HG03196 (cell line): ENCODE data around the gene LYVE1.
"Not testable (repeated sequence)": the region's sequence is repeated elsewhere in the genome, so short reads cannot be mapped to it uniquely, and the experiment has no call there.

Source experiments
- ATAC-seq: cut with Tn5 transposase; IDR thresholded peaks from one replicate; pipeline ENCODE4 v1.9.1; 2021; ENCODE audit not compliant: unreplicated experiment

The LYVE1 gene, protein sequence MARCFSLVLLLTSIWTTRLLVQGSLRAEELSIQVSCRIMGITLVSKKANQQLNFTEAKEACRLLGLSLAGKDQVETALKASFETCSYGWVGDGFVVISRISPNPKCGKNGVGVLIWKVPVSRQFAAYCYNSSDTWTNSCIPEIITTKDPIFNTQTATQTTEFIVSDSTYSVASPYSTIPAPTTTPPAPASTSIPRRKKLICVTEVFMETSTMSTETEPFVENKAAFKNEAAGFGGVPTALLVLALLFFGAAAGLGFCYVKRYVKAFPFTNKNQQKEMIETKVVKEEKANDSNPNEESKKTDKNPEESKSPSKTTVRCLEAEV

DNA sequence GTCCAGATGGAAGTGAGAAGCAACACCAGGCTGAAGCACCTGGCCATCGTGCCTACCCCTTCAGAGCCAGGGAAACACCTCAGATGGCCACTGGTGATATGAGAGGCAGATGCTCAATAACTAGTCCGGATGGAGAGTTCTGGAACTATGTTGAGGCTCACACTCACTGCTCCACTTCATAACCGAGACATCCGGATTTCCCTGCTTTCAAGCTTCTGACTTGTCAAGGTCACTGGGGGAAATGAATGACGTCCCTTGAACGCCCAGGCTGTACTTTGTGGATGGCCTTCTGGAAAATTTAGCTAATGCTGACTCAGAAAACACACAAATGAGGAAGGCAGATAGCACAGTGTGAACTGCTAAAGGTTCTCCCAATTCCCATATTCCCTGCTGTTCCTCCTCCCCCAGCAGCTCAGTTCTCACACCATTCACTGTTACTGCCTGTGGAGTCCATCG is at the start of gene LYVE1:
TSS of gene LYVE1 (minus strand) at position 180 of the 456 bp plus-strand sequence. CDS start at position 47, 133 bp downstream.
- no peak for ATAC-seq

DNA sequence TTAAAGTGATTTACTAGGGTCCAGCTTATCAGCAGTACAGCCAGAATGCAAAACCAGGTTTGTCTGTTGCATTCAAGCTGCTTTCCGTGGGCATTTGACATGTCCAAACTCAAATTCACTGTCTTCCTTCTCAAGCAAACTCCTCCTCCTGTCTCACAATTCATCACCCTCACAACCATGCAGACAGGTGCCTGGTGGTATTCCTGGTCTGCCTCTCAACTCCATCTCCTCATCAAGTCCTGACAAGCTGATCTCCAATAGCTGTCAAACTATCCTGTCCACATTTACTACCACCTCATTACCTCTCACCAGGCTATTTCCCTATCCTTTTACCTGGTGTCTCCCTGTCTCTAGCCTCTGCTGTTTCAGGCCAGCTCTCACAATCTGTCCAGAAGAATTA is 49.1 kb upstream of the LYVE1 start:
- ATAC-seq, result no peak

DNA sequence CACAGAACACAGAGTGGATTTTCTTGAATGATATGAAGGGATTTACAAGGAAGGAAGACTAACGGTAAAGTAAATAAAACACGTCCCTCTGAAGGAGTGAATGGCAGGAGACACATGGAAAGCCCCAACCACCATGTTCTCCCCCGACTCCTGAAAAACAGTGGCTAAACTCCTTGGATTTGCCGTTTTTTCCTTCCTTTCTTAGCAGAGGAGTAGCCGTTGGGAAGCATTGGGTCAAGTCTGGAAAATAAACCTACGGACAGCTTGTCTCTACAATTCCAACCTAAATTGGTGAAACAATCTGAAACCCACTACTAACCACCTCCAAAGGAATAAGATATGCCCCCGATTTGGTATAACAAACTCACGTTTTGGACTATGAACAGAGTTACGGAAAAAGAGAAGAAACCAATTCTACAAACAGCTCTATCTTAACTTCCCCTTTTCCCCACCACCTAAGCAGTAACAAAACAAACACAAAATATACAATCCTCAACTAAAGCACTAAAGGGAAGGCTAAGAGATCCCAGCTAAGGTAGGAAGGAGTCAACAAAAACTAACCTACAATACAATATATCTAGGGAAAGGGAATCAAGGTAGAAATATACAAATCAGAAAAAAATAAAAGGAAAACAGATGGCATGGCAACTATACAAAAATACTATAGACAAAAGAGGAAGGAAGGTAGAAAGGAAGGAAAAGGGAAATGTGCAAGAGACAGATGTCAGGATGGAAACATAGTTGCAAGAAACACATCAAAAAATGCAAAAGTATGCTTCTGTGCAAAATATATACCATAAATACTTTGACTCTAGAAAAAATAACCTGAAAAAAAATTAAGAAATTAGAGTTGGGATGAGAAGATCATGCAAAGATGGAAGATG is 43.8 kb upstream of the LYVE1 start:
- ATAC-seq, result no peak

DNA sequence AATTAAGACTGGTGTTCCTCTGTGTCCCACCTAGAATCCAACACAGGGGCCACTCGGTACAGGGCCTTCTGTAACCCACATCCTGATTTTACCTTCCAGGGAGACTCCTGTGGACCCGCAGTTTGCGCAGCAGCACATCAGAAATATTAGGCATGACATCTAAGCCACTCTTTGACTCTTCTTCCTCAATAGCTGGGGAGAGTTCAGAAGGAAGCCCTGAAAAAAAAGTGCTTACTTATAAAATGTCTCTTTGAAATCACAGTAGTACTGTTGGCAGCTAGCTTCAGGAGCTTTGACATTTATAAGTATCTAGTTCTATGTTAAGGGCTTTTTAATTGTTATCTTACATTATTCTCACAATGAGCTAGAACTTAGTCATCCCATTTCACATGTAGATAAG is 41.2 kb upstream of the LYVE1 start:
- ATAC-seq, result no peak

DNA sequence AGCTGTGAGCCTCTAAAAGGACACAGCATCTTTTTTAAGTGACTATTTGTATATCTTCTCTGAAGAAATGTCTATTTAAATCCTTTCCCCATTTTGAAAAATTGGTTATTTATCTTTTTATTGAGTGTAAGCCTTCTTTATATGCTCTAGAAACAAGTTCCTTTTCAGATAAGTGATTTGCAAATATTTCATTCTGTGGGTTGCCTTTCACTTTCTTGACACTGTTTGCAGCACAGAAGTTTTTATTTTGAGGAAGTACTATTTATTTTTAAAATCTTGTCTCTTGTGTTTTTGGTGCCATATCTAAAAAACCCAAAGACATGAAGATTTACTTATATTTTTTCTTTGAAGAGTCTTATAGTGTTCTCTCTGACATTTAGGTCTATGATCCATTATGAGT is 40.1 kb upstream of the LYVE1 start:
- no peak for ATAC-seq

DNA sequence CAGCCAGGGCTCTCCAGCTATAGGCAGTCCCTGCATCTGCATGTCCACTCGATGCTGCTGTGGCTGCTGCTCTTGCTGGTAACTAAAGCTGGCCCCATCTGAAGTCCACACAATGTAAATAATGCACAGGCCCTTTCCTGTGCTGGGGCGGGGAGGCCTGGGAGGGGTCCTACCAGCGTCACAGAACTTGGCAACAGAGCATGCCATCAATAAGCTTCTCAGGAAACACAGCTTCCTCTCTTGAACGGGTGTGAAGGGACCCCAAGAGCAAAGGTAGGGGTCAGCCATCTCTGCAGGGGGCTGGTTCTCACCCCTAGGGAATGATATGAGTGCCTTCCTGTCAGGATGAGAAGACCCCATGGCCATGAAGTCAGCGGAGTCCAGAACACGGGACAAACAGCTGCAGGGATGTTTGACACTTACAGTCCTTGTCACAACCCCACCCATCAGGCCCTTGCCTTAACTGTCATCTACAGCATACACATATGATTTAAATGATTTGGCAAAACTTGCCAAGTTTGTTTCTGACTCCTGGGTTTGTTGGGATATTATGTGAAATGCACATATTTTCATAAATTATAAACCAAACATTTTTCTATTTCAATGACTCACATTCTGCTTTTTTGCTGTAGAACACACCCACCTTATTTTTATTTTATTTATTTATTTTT is 39.1 kb upstream of the LYVE1 start:
- no peak for ATAC-seq

DNA sequence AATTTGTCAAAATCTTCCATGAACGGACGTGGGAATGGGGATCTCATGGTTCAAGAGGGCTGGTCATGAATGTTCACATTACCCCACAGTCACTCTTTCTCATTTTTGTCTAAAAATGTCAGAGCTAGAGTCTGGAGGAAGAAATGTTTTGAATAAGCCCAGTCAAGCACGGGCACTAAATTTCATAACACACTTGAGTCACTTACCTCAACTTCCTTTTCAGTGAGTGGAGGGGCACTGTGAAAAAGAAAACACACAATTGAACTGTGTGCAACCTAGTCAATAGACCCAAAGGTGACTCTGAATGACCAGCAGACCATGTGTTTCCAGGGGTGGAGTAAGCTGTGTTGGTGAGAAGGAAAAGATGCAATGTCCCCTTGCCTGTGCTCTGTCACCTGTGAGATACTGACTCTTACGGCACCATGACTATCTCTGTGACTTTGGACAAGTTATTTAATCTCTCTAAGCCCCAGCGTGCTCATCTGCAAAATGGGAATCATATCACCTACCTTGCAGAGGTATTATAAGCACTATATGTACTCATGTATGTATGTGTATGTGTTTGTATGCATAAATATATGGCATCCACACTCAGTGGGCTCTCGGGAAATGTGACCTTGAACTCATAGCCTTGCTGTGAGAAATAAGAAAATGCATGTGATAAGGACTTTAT is 38.2 kb upstream of the LYVE1 start:
- peak; percentile 46 for ATAC-seq

DNA sequence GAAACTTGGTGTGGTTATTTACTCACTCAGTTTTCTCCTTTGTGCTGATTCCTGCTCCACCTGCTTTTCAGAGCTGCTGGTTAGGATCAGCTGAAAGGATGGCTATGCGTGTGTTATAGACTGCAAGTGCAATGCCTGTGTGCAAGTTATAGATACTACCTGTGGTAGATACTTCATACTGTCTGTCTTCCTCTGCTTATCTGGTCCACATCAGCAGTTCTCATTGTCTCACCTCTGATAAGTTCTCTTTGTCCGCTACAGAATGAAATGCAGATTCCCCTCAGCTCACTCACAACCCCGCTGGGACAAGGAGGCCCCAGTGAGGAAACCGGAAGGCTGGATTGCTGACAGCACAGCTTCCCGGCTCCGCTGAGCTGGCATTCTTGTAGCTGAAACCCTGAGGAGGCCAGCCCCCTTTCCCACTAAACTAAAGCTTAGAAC is 37.5 kb upstream of the LYVE1 start:
- ATAC-seq, result no peak

DNA sequence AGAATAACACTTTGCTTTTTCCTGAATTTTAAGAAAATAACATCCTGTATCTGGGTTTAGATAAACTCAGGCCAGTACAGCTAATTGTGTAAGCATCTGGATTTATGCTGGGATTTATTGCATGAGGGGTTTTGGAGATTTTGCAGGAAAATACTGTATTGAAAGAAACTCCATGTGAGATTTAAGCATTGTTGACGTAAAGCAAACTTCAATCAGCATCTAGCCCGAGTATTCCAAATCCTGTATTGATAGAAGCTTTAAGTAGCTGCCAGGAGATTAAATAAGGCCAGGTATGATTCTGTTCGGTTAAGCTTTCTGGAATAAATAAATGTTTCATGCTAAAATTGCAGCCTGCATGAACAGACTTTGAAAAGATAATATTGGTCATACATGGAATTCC is 36.3 kb upstream of the LYVE1 start:
- ATAC-seq, result no peak

DNA sequence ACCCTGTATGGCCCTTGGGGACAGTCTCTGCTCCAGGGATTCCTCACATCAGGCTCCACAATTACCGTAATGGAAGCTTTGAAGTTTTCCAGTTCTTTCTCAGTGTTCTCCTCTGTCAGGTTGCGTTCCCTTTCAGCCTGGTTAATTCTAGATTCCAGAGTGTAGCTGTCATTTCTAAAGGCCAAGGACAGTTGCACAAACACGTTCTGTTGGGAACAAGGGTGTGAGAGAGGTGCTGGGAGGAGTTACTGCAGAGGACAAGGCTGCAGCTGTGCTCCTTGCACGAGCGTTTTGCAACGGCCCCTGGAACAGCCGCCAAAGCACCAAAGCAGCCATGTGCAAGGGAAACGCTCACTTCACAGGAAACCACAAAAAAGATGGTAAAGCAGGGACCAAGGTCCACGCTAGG is 35.9 kb upstream of the LYVE1 start:
- ATAC-seq, result no peak

DNA sequence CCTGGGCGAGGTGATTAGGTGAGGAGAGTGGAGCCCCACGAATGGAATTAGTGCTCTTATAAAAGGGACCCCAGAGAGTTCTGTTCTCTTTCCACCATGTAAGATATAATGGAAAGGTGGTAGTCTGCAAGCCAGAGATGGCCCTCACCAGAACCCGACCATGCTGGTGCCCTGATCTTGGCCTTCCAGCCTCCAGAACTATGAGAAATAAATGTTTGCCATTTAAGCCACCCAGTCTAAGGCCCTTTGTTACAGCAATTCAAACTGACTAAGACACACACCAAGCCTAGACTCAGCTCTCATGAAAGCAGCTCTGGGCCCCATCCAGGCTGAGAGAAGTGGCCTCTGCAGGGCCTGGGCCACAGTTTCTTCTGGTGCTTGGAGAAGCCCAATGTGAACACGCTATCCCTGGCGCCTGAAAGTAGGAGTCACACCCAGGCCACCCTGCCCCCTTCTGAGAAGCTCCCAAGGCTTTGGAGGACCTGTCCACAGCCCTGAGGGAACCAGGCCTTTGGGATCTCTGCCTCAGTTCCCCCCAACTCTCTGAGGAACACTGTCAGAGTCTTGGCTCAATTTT is 35.3 kb upstream of the LYVE1 start:
- ATAC-seq, result no peak

DNA sequence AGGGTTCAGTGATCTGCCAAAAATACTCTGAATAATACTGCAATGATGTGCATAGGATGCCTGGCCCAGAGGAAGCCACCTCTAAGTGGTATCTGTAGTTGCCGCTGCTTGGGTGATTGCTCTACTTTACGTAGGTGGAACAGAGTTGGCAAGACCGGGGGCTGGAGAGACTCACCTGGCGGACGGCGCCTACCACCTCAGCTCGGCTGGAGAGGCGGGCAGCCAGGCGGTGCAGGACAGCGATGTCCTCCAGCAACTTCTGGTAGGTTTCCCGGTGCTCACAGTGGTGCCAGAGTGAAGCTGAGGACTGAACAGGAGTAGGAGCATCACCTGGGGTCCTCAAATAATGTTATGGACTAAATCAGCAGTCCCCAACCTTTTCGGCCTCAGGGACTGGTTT is 34.5 kb upstream of the LYVE1 start:
- ATAC-seq, result no peak

DNA sequence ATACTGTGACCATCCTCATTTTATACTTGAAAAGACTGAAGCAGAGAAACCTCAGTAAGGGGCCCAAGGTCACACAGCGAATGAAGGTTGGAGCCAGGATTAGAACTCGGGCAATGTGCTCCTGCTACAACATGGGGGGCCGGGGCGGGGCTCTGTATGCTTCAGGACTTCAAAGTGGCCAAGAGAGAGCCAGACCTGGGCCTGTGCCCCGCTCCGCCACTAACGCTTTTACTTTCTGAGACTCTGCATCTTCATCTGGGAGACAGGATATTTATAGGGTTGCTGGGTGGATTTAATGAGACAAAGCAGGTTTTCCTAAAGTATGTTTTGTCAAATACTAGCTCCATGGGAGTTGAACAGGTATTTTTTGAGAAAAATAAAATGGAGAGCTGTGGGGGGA is 33.9 kb upstream of the LYVE1 start:
- no peak for ATAC-seq

DNA sequence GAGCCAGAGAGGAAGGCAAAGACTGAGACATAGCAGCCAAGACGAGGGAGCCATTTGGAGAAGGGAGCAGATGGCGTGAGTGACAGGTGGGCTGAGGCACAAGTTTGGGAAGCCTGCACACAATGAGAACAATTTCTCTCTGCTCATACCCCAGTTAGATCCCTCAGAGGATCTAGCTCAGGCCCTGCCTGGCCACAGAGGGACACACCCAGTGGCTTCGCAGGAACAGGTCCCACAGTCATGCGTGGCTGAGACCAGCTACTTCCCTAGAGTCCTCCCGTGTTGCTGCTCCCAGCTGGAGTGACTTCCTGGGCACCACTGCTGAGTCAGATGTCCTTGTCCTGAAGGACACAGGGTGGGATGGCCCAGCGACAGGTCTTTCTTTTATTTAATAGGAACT is 33.4 kb upstream of the LYVE1 start:
- ATAC-seq, result no peak

DNA sequence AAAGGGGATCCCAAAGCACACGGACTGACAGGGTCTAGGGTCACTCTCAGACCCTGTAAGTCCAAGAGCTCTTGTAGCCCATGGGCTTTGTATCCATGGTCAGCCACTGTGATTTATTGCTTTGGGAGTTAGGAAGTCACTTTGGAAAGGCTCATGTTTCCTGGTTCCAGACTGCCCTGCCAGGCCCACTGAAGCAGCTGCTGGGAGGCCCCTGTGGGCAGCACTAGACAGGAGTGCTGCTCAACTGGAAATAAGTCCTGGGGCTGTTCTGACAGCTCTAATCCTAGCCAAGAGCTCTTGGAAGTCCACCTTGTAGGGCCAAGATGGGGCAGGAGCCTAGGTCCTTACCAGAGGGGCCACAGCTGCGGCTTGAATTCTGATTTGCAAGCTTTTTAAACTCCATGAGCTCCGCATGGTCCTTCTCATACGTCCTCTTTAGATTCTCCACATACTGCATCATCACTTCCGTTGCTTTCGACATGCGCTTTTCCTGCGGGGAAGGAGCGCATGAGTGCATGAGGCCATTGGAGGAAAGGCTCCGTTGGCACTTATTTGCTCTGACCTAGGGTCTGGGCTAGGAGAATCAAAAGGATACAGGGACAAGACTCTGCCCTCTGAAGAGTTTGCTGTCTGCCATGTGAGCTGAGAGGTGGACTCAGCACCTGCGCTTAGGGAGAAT is 32.2 kb upstream of the LYVE1 start:
- ATAC-seq, result no peak

DNA sequence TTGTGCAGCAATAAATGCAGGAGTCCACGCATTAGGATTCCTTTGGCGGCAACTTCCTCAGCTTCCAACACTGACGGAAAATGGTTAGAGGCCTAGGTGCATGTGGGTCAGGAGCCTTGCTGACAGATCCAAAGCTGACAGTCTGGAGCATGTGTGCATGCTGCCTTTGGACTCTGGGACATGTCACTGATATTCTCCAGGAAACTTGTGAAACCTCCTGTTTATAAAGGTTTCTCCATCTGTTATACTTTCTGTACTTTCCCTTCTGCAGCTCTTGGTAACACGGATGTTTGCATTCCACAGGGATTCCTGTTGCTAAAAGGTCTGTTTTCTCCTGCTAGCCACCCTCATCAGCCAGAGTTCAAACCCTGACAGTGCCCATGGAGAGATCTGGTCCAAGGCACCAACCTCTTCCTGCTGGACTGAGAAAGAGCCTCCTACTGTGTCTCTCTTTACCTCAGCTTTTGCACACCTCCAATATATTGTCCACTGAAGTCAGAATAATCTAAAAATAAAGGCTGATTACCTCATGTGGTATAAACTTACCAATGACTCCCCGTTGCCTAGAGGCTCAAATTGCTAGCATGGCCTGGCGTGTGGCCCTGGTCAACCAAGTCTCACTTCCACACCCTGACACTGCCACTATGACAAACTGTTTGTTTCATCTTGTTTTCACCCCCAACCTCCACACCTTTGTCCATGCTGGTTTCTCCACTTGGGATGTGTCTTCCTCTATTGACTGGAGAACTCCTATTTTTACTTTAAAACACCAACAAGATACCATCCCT is 31.1 kb upstream of the LYVE1 start:
- ATAC-seq, result no peak

DNA sequence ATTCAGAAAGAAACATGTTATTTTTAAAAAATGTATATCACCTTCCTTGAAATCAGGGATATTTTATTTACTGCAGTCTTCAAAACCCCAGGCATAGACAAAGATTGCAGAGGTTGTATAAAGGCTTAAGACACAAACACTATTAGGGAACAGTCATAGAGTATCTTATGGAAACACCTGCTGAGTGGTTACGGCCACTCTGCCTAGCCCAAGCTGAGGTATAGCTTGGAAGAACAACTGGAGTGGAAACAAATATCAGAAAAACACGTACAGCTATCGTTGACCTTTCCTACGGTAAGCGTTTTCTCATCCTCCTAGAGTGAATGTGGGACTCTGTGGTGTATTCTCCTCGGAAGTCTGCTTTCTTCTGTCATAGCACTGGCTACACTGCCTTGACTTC is 30.4 kb upstream of the LYVE1 start:
- ATAC-seq, result no peak

DNA sequence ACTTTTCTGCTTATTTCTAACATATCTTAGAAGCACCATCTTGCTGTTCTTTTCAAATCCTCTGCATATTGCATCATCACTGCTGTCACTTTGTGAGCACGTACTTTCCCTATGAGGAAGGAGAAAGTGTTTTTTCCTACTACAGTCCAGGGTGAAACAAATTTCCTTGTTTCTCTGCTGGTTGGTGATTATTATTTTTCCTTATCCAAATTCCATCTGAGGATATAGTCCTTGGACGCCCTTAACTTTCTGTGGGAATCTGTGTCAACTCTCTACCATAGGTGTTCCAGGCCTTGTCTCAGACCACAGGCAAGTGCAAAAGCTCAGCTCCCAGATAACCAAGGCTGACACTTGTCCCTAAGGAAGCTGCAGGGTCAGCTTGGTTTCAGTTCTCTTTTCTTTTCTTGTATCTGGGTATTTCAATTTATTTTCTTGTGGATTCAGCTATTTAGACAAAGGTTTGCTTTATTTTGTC is 29.4 kb upstream of the LYVE1 start:
- ATAC-seq, result no peak

DNA sequence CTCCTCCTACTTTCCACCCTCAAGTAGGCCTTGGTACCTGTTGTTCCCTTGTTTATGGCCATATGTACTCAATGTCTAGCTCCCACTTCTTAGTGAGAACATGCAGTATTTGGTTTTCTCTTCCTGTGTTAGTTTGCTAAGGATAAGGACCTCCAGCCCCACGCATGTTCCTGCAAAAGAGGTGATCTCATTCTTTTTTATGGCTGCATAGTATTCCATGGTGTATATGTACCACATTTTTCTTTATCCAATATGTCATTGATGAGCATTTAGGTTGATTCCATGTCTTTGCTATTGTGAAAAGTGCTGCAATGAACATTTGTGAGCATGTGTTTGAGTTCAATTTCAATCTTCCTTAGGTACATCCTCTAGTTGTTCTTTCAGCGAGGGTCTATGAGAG is 27.4 kb upstream of the LYVE1 start:
- not testable (repeated sequence) for ATAC-seq
